ENCODE results near the gene LSM12.

GRCh38 chr17:44067545-44067940 lies 1.1 kb upstream of the LSM12 start:
- TF ChIP-seq, protein P1, sequence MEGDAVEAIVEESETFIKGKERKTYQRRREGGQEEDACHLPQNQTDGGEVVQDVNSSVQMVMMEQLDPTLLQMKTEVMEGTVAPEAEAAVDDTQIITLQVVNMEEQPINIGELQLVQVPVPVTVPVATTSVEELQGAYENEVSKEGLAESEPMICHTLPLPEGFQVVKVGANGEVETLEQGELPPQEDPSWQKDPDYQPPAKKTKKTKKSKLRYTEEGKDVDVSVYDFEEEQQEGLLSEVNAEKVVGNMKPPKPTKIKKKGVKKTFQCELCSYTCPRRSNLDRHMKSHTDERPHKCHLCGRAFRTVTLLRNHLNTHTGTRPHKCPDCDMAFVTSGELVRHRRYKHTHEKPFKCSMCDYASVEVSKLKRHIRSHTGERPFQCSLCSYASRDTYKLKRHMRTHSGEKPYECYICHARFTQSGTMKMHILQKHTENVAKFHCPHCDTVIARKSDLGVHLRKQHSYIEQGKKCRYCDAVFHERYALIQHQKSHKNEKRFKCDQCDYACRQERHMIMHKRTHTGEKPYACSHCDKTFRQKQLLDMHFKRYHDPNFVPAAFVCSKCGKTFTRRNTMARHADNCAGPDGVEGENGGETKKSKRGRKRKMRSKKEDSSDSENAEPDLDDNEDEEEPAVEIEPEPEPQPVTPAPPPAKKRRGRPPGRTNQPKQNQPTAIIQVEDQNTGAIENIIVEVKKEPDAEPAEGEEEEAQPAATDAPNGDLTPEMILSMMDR (IDR thresholded peaks at IDR 0.05; ENCODE audit: low read depth, low read length, poor library complexity, severe bottlenecking), result no peak
- TF ChIP-seq EZH2phosphoT487 (IDR thresholded peaks at IDR 0.05; ENCODE audit: borderline replicate concordance, low read length), result no peak
